ENCODE results near the gene SCML1. TPM values are rescaled to one million over a fixed set of nuclear protein-coding genes. Genes with fewer than 3 reads are reported as not detected.

SCML1 gene
- total RNA-seq, 2 experiments from 2014 or later: not detected

- ChIA-PET CTCF (ENCODE audit: unreplicated experiment) (no interaction called here), POLR2A (no interaction called here)
- no peaks in the 10 kb centered on the region for H3K9me3 ChIP-seq (ENCODE audit: low read length)
- no peaks in the 10 kb centered on the region for H3K79me2 ChIP-seq (ENCODE audit: insufficient read depth, low read depth, low read length)
- no peaks in the 10 kb centered on the region for H3K4me1 ChIP-seq (ENCODE audit: insufficient read depth, low read length, poor library complexity, severe bottlenecking)
- H3K9me2 ChIP-seq (ENCODE audit: insufficient read depth, low read length): no peaks in the 10 kb centered on the region
- H2AFZ ChIP-seq (ENCODE audit: low read length): no peak overlapping the region
- no TSS peak for BruUV-seq (replicated peaks)
- no peaks in the 10 kb centered on the region for H4K20me1 ChIP-seq (ENCODE audit: insufficient read depth, low read length)
- H3K4me3 ChIP-seq (ENCODE audit: low read depth, low read length, poor library complexity, severe bottlenecking): no peak overlapping the region
- intact Hi-C loops (cut with micrococcal nuclease; ENCODE audit: unreplicated experiment): no loop called here
- TF ChIP-seq CTCF (conservative IDR thresholded peaks at IDR 0.05; ENCODE audit: low read length) (no peak), EZH2phosphoT487 (IDR thresholded peaks at IDR 0.05; ENCODE audit: borderline replicate concordance, low read depth, low read length) (no peak)
- no peaks in the 10 kb centered on the region for H3K36me3 ChIP-seq (ENCODE audit: insufficient read depth, low read length)
- DNase-seq (ENCODE audit: low spot score): no peak
- no peak overlapping the region for H3K4me2 ChIP-seq (ENCODE audit: low read length)
- no peak overlapping the region for H3K27ac ChIP-seq (ENCODE audit: low read depth, low read length, poor library complexity, severe bottlenecking)
Observed at GRCh38 chrX:17736478-17736855, 826 bp upstream of the SCML1 start.

GRCh38 chrX:17737710-17737985 is 355 bp downstream of the SCML1 start:
- ChIA-PET POLR2A (no interaction called here), CTCF (ENCODE audit: unreplicated experiment) (no interaction called here)
- Histone ChIP-seq H3K4me2 (ENCODE audit: low read length) (no peak overlapping the region), H4K20me1 (ENCODE audit: insufficient read depth, low read length) (no peaks in the 10 kb centered on the region), H3K79me2 (ENCODE audit: insufficient read depth, low read depth, low read length) (no peaks in the 10 kb centered on the region), H3K27ac (ENCODE audit: low read depth, low read length, poor library complexity, severe bottlenecking) (no peak overlapping the region), H3K4me1 (ENCODE audit: insufficient read depth, low read length, poor library complexity, severe bottlenecking) (no peaks in the 10 kb centered on the region), H3K9me3 (ENCODE audit: low read length) (no peaks in the 10 kb centered on the region), H2AFZ (ENCODE audit: low read length) (no peak overlapping the region), H3K36me3 (ENCODE audit: insufficient read depth, low read length) (no peaks in the 10 kb centered on the region), H3K4me3 (ENCODE audit: low read depth, low read length, poor library complexity, severe bottlenecking) (no peak overlapping the region), H3K9me2 (ENCODE audit: insufficient read depth, low read length) (no peaks in the 10 kb centered on the region)
- TF ChIP-seq EZH2phosphoT487 (IDR thresholded peaks at IDR 0.05; ENCODE audit: borderline replicate concordance, low read depth, low read length): no peak
- no peak for TF ChIP-seq CTCF (conservative IDR thresholded peaks at IDR 0.05; ENCODE audit: low read length)
- intact Hi-C loops (cut with micrococcal nuclease; ENCODE audit: unreplicated experiment): no loop called here
- no peak for DNase-seq (ENCODE audit: low spot score)
- BruUV-seq (replicated peaks): no TSS peak

GRCh38 chrX:17737986-17738713 is 857 bp downstream of the SCML1 start:
- H3K79me2 ChIP-seq (ENCODE audit: insufficient read depth, low read depth, low read length): no peaks in the 10 kb centered on the region
- H4K20me1 ChIP-seq (ENCODE audit: insufficient read depth, low read length): no peaks in the 10 kb centered on the region
- H3K4me1 ChIP-seq (ENCODE audit: insufficient read depth, low read length, poor library complexity, severe bottlenecking): no peaks in the 10 kb centered on the region
- no peaks in the 10 kb centered on the region for H3K9me2 ChIP-seq (ENCODE audit: insufficient read depth, low read length)
- H3K4me3 ChIP-seq (ENCODE audit: low read depth, low read length, poor library complexity, severe bottlenecking): no peak overlapping the region
- H3K4me2 ChIP-seq (ENCODE audit: low read length): no peak overlapping the region
- no peak overlapping the region for H2AFZ ChIP-seq (ENCODE audit: low read length)
- no peak overlapping the region for H3K27ac ChIP-seq (ENCODE audit: low read depth, low read length, poor library complexity, severe bottlenecking)
- TF ChIP-seq EZH2phosphoT487 (IDR thresholded peaks at IDR 0.05; ENCODE audit: borderline replicate concordance, low read depth, low read length) (no peak), CTCF (conservative IDR thresholded peaks at IDR 0.05; ENCODE audit: low read length) (no peak)
- H3K36me3 ChIP-seq (ENCODE audit: insufficient read depth, low read length): no peaks in the 10 kb centered on the region
- POLR2A ChIA-PET: no interaction called here
- CTCF ChIA-PET (ENCODE audit: unreplicated experiment): no interaction called here
- H3K9me3 ChIP-seq (ENCODE audit: low read length): no peaks in the 10 kb centered on the region
- BruUV-seq (replicated peaks): no TSS peak
- intact Hi-C loops (cut with micrococcal nuclease; ENCODE audit: unreplicated experiment): no loop called here
- no peak for DNase-seq (ENCODE audit: low spot score)

Data from OCI-LY7 (cell line).